ENCODE results near the gene LRP1. TPM values are rescaled to one million over a fixed set of nuclear protein-coding genes. Genes with fewer than 3 reads are reported as not detected.

Gene LRP1
- total and polyA plus RNA-seq, 2 of the 4 experiments (the other 2 are of a cell fraction): 73.1 to 142 TPM

GRCh38 chr12:57195611-57196371 lies 67.5 kb downstream of the LRP1 start:
- H4K5ac ChIP-seq (ENCODE audit: low read depth, low read length): no peak overlapping the region
- H4K91ac ChIP-seq (ENCODE audit: insufficient read depth, low read depth, low read length): no peak overlapping the region
- ChIA-PET CTCF (no interaction called here), POLR2A (ENCODE audit: unreplicated experiment) (no interaction called here)
- no peak overlapping the region for H3K4me2 ChIP-seq (ENCODE audit: low read depth, low read length)
- H3K9ac ChIP-seq (ENCODE audit: low read depth, low read length): no peak overlapping the region
- no peak for DNase-seq
- H3K18ac ChIP-seq (ENCODE audit: low read depth, low read length): no peak overlapping the region
- intact Hi-C loops (cut with micrococcal nuclease): no loop called here
- no peaks in the 10 kb centered on the region for H3K27me3 ChIP-seq (ENCODE audit: control insufficient read depth, insufficient read depth, low read length)
- no peak overlapping the region for H3K4me3 ChIP-seq (ENCODE audit: insufficient read depth, low read depth, low read length)
- H4K20me1 ChIP-seq (ENCODE audit: insufficient read depth, low read length): peaks cover 15% of the 10 kb centered on the region
- TSS peak; percentile 86 for BruUV-seq (replicated peaks)
- no peak overlapping the region for H2AFZ ChIP-seq (replicated peaks; ENCODE audit: low read length, poor library complexity)
- ATAC-seq (ENCODE audit: low read depth): no peak
- TF ChIP-seq SMC3 (IDR thresholded peaks at IDR 0.05; ENCODE audit: low read depth, low read length): no peak
- no peak overlapping the region for H3K4ac ChIP-seq (ENCODE audit: low read depth, low read length)
- no peak overlapping the region for H3K14ac ChIP-seq (replicated peaks; ENCODE audit: low read depth, low read length)
- no peak overlapping the region for H3K23ac ChIP-seq (ENCODE audit: low read depth, low read length)
- peaks cover 7% of the 10 kb centered on the region; the same call in 1 of the 2 replicates for H3K9me1 ChIP-seq (ENCODE audit: insufficient read depth, low read length)
- no peak overlapping the region for H4K8ac ChIP-seq (ENCODE audit: low read depth in 2 of 2, low read length in 2 of 2)
- H2BK20ac ChIP-seq (ENCODE audit: low read depth, low read length): no peak overlapping the region
- no peak overlapping the region for H3K27ac ChIP-seq (ENCODE audit: insufficient read depth, low read length)
- peaks cover 12 to 20% of the 10 kb centered on the region in 2 experiments for H3K79me1 ChIP-seq (ENCODE audit: low read depth in 1 of 2, low read length in 2 of 2)
- peak overlapping the region; percentile 35 for H2AK9ac ChIP-seq (replicated peaks; ENCODE audit: low read depth, low read length, poor library complexity)
- no peaks in the 10 kb centered on the region for H3K4me1 ChIP-seq (ENCODE audit: control insufficient read depth, insufficient read depth, low read length)
- no peak overlapping the region for H3K56ac ChIP-seq (ENCODE audit: extremely low read depth, insufficient read depth, low read length)
- H3K9me3 ChIP-seq (ENCODE audit: control insufficient read depth, insufficient read depth, low read length): no peaks in the 10 kb centered on the region
- no peak overlapping the region for H2BK15ac ChIP-seq (ENCODE audit: low read depth, low read length)
- H3K36me3 ChIP-seq (ENCODE audit: control insufficient read depth, insufficient read depth, low read length): peaks cover 100% of the 10 kb centered on the region
- no peak overlapping the region for H2BK5ac ChIP-seq (ENCODE audit: low read depth, low read length, poor library complexity, severe bottlenecking)
- dilution Hi-C loops (cut with HindIII; ENCODE audit: low sequenced_read_pairs, unreplicated experiment): no loop called here
- in situ Hi-C loops (cut with MboI; ENCODE audit: low sequenced_read_pairs): no loop called here
- WGBS, 2 experiments (ENCODE audit: extremely low coverage in 2 of 2, insufficient read length in 1 of 2): 89% methylated on average over 24 of the region's 34 CpGs; no CpG with 5 or more reads in 1 of the 2 experiments
- no peak overlapping the region for H2BK120ac ChIP-seq (ENCODE audit: low read depth, low read length)
- H2AK5ac ChIP-seq (ENCODE audit: low read depth, low read length): no peak overlapping the region

Measured in IMR-90 (cell line).